GM13976 (cell line): Measurements from ENCODE around the gene WDR46.

Experiments used
- DNase-seq: peaks from one replicate; pipeline ENCODE4 v3.0.0; 2012; ENCODE audit warnings: low spot score
- CTCF ChIP-seq: IDR thresholded peaks from 2 replicates; pipeline ENCODE4 v1.5.1; 2012; ENCODE audit warnings: borderline replicate concordance, mild to moderate bottlenecking; ENCODE audit not compliant: insufficient read depth; ENCODE audit errors: extremely low read depth, missing control alignments, control extremely low read depth
- in situ Hi-C: fragments of 300-500 bp; cut with MboI; formaldehyde crosslinking; loops from one replicate; pipeline ENCODE4 v1.12.0; 2022; ENCODE audit warnings: low sequenced_read_pairs, mixed read lengths, inconsistent platforms; ENCODE audit not compliant: unreplicated experiment

The WDR46 gene

DNA sequence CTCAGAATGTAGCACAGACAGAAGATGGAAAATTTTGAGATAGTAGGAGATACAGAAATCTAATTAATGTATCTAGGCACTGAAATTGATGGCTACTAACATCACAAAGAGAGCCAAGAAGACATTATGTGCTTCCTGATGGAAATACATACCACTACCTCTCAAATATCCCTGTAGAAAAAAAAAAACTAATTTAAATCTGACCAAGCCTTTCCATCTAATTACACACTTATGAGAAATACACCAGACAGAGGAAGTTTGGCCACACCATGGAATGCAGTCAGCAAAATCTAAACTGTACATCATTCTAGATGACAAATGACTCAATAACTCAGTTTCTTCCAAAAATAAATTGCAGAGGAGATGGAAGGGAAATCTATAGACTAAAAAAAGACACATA, 36.3 kb downstream of the WDR46 start:
- no peak for TF ChIP-seq CTCF
- in situ Hi-C loops = no loop called here
- no peak for DNase-seq

GRCh38 chr6:33251395-33252012, 37.5 kb downstream of the WDR46 start:
- no peak for TF ChIP-seq CTCF
- in situ Hi-C loops = no loop called here
- DNase-seq = no peak

DNA sequence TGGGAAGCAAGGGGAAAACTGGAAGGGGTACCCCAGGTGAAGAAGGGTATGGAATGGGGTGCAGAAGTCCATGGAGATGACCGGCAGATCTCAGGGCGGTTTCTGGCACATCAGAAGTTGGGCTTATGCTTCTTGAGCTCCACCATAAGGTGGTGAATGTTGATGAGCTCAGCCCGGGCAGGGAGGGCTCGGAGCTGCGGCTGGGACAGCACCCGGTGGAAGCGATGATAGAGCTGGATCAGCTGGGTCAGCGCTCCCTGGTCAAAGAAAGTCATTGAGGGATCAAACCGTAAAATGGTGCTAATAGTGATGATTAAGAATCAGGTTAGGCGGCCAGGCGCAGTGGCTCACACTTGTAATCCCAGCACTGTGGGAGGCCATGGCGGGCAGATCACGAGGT, 38.3 kb downstream of the WDR46 start:
- in situ Hi-C loops = no loop called here
- TF ChIP-seq CTCF = no peak
- no peak for DNase-seq

DNA sequence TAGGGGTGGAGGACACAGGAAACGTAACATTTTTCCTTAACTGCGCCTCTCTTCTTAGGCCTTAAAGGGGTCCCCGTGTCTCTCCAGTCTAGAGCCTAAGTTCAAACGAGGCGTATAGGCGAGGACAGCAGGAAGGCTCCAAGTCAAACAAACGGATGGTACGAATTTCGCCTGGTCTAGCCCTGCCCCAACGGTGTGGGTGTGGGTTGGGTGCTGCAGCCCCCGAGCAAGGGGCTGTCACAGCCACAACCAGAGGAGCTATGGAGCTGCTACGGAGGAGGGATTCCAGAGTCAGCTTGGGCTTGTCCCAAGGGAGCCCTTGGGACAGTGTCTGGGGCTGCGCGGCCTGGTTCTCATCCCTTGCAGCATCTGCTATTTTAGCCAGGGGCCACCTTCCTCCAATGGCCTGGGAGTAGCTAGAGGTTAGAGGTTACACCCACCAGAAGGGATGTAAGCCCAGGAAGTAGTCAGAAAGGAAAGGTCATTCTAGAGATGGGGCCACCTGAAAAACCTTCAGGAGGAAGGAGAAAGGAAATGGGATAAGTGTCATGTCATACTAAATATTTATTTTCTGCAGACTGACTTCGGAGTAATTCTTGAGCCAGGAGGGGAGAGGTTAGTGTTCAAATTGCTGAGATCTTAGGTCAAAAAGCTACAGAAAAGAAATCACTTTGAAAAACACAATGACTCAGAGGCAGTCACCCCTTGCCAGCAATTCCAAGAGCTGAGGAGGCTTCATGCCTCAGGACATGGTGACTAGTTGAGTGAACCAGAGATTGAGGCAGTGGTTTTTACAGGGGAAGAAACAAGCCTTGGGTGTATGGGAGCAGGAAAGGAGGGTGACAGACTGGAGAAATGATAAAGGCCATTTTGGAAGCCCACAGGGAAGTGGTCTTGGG, 39.1 kb downstream of the WDR46 start:
- peak; percentile 18 for DNase-seq
- in situ Hi-C loops = loop anchor here (25.0 kb wide), 1 partner anchor 238 kb away; the partner anchor contains the start of gene HLA-DOA
- TF ChIP-seq CTCF = no peak

- TF ChIP-seq CTCF = peak; percentile 2
- in situ Hi-C loops = loop anchor here (25.0 kb wide), 1 partner anchor 237 kb away; the partner anchor contains the start of gene HLA-DOA
- peak; percentile 93 for DNase-seq
These were observed 39.9 kb downstream of the WDR46 start for GRCh38 chr6:33248932-33249731.

GRCh38 chr6:33248643-33248931, 40.5 kb downstream of the WDR46 start:
- peak; percentile 30 for DNase-seq
- in situ Hi-C loops = loop anchor here (25.0 kb wide), 1 partner anchor 236 kb away; the partner anchor contains the start of gene HLA-DOA
- TF ChIP-seq CTCF = no peak
